Stomach smooth muscle (tissue), 2 donors: ENCODE measurements around the gene BBS1.

Experiments used
- H3K27ac ChIP-seq: one replicate; pipeline ENCODE4 v1.7.0; 2013; ENCODE audit warnings: mild to moderate bottlenecking, low read length, inconsistent platforms
- H3K27me3 ChIP-seq, 2 donors: one replicate each; pipeline ENCODE4 v1.7.0; 2013; ENCODE audit warnings: low read length in 2 of 2; ENCODE audit not compliant: insufficient read depth in 2 of 2, control insufficient read depth in 1 of 2
- H3K36me3 ChIP-seq, 2 donors: one replicate each; pipeline ENCODE4 v1.7.0; 2013; ENCODE audit warnings: low read length in 2 of 2; ENCODE audit not compliant: control insufficient read depth in 2 of 2, insufficient read depth in 2 of 2
- H3K4me1 ChIP-seq: one replicate; pipeline ENCODE4 v1.7.0; 2013; ENCODE audit warnings: low read length; ENCODE audit not compliant: control insufficient read depth, insufficient read depth
- H3K4me3 ChIP-seq, 2 donors: one replicate each; pipeline ENCODE4 v1.7.0; 2013; ENCODE audit warnings: low read length in 2 of 2
- H3K9ac ChIP-seq, 2 donors: one replicate each; pipeline ENCODE4 v1.7.0; 2013; ENCODE audit warnings: low read length in 2 of 2, mild to moderate bottlenecking in 1 of 2
- H3K9me3 ChIP-seq, 2 donors: one replicate each; pipeline ENCODE4 v1.7.0; 2013; ENCODE audit warnings: low read length in 2 of 2; ENCODE audit not compliant: control insufficient read depth in 2 of 2
- donor health status: healthy.
- donor health status: Pancreatic carcinoma.

Gene BBS1

GRCh38 chr11:66469441-66469840 lies 41.0 kb upstream of the BBS1 start:
- no peaks in the 10 kb centered on the region for H3K27me3 ChIP-seq
- no peak overlapping the region for H3K27ac ChIP-seq
- H3K4me1 ChIP-seq: peaks cover 22% of the 10 kb centered on the region
- no peak overlapping the region for H3K4me3 ChIP-seq
- peaks cover 26 to 33% of the 10 kb centered on the region in 2 donors for H3K36me3 ChIP-seq
- no peak overlapping the region for H3K9ac ChIP-seq
- H3K9me3 ChIP-seq: no peaks in the 10 kb centered on the region

- H3K27me3 ChIP-seq: no peaks in the 10 kb centered on the region
- no peak overlapping the region for H3K27ac ChIP-seq
- H3K9ac ChIP-seq: no peak overlapping the region
- no peak overlapping the region for H3K4me3 ChIP-seq
- peaks cover 26 to 37% of the 10 kb centered on the region in 2 donors for H3K36me3 ChIP-seq
- peaks cover 22% of the 10 kb centered on the region for H3K4me1 ChIP-seq
- no peaks in the 10 kb centered on the region for H3K9me3 ChIP-seq
These were observed 40.4 kb upstream of the BBS1 start for GRCh38 chr11:66470015-66470414.

- peaks cover 26 to 37% of the 10 kb centered on the region in 2 donors for H3K36me3 ChIP-seq
- H3K9ac ChIP-seq: no peak overlapping the region
- no peak overlapping the region for H3K4me3 ChIP-seq
- H3K27ac ChIP-seq: no peak overlapping the region
- H3K27me3 ChIP-seq: no peaks in the 10 kb centered on the region
- H3K9me3 ChIP-seq: no peaks in the 10 kb centered on the region
- H3K4me1 ChIP-seq: peaks cover 17% of the 10 kb centered on the region
These were observed 39.3 kb upstream of the BBS1 start for GRCh38 chr11:66471142-66471541.

GRCh38 chr11:66472054-66472453 lies 38.4 kb upstream of the BBS1 start:
- Histone ChIP-seq H3K27me3 (no peaks in the 10 kb centered on the region), H3K9me3 (no peaks in the 10 kb centered on the region), H3K9ac (no peak overlapping the region), H3K4me1 (peaks cover 11% of the 10 kb centered on the region), H3K27ac (no peak overlapping the region), H3K4me3 (no peak overlapping the region), H3K36me3 (peaks cover 26 to 37% of the 10 kb centered on the region in 2 donors)

- Histone ChIP-seq H3K27me3 (no peaks in the 10 kb centered on the region), H3K27ac (no peak overlapping the region), H3K4me3 (no peak overlapping the region), H3K9ac (no peak overlapping the region), H3K36me3 (peaks cover 26 to 37% of the 10 kb centered on the region in 2 donors), H3K9me3 (no peaks in the 10 kb centered on the region), H3K4me1 (peaks cover under 1% of the 10 kb centered on the region)
These were observed 37.3 kb upstream of the BBS1 start for GRCh38 chr11:66473167-66473566.

GRCh38 chr11:66473608-66474515 lies 36.6 kb upstream of the BBS1 start:
- H3K9me3 ChIP-seq: no peaks in the 10 kb centered on the region
- no peaks in the 10 kb centered on the region for H3K27me3 ChIP-seq
- H3K4me1 ChIP-seq: peaks cover 5% of the 10 kb centered on the region
- no peak overlapping the region for H3K27ac ChIP-seq
- no peak overlapping the region for H3K4me3 ChIP-seq
- H3K36me3 ChIP-seq: peaks cover 26 to 37% of the 10 kb centered on the region in 2 donors
- H3K9ac ChIP-seq: no peak overlapping the region

GRCh38 chr11:66475349-66476172 lies 34.9 kb upstream of the BBS1 start:
- H3K9me3 ChIP-seq: no peaks in the 10 kb centered on the region
- no peak overlapping the region for H3K9ac ChIP-seq
- peaks cover 26 to 34% of the 10 kb centered on the region in 2 donors for H3K36me3 ChIP-seq
- H3K27ac ChIP-seq: no peak overlapping the region
- peaks cover 16% of the 10 kb centered on the region for H3K4me1 ChIP-seq
- no peak overlapping the region for H3K4me3 ChIP-seq
- no peaks in the 10 kb centered on the region for H3K27me3 ChIP-seq

GRCh38 chr11:66476173-66476840 lies 34.1 kb upstream of the BBS1 start:
- Histone ChIP-seq H3K4me3 (no peak overlapping the region), H3K27me3 (no peaks in the 10 kb centered on the region), H3K36me3 (peaks cover 23 to 27% of the 10 kb centered on the region in 2 donors), H3K9me3 (no peaks in the 10 kb centered on the region), H3K4me1 (peaks cover 20% of the 10 kb centered on the region), H3K9ac (no peak overlapping the region), H3K27ac (no peak overlapping the region)

GRCh38 chr11:66476841-66477251 lies 33.6 kb upstream of the BBS1 start:
- Histone ChIP-seq H3K4me1 (peaks cover 20% of the 10 kb centered on the region), H3K9ac (no peak overlapping the region), H3K4me3 (no peak overlapping the region), H3K36me3 (peaks cover 23 to 24% of the 10 kb centered on the region in 2 donors), H3K27me3 (no peaks in the 10 kb centered on the region), H3K27ac (no peak overlapping the region), H3K9me3 (no peaks in the 10 kb centered on the region)
